Coronary artery (tissue), 2 donors: ENCODE measurements around the gene SMARCA4.
"Not testable (repeated sequence)": the region's sequence is repeated elsewhere in the genome, so short reads cannot be mapped to it uniquely, and the experiment has no call there.

Experiments
- DNase-seq: peaks from one replicate; pipeline ENCODE4 v3.0.0-alpha.2; 2017; ENCODE audit warnings: low spot score
- H3K27ac ChIP-seq, 2 donors: fragments of 200-600 bp; sonication (generic); one replicate each; pipeline ENCODE4 v1.5.1; 2016 to 2019
- H3K4me3 ChIP-seq: fragments of 200-600 bp; sonication (generic); 2 replicates; pipeline ENCODE4 v1.5.1; 2016; ENCODE audit warnings: mild to moderate bottlenecking, moderate library complexity
- TF ChIP-seq, protein P1 (sequence below): fragments of 200-600 bp; sonication (generic); IDR thresholded peaks from one replicate; pipeline ENCODE4 v1.5.1; 2019; ENCODE audit warnings: antibody characterized with exemption

The SMARCA4 gene

GRCh38 chr19:11098861-11099260 lies 138.0 kb downstream of the SMARCA4 start:
- H3K27ac ChIP-seq = no peak overlapping the region
- no peak for DNase-seq
- TF ChIP-seq, protein P1, sequence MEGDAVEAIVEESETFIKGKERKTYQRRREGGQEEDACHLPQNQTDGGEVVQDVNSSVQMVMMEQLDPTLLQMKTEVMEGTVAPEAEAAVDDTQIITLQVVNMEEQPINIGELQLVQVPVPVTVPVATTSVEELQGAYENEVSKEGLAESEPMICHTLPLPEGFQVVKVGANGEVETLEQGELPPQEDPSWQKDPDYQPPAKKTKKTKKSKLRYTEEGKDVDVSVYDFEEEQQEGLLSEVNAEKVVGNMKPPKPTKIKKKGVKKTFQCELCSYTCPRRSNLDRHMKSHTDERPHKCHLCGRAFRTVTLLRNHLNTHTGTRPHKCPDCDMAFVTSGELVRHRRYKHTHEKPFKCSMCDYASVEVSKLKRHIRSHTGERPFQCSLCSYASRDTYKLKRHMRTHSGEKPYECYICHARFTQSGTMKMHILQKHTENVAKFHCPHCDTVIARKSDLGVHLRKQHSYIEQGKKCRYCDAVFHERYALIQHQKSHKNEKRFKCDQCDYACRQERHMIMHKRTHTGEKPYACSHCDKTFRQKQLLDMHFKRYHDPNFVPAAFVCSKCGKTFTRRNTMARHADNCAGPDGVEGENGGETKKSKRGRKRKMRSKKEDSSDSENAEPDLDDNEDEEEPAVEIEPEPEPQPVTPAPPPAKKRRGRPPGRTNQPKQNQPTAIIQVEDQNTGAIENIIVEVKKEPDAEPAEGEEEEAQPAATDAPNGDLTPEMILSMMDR = no peak
- H3K4me3 ChIP-seq = no peak overlapping the region

DNA sequence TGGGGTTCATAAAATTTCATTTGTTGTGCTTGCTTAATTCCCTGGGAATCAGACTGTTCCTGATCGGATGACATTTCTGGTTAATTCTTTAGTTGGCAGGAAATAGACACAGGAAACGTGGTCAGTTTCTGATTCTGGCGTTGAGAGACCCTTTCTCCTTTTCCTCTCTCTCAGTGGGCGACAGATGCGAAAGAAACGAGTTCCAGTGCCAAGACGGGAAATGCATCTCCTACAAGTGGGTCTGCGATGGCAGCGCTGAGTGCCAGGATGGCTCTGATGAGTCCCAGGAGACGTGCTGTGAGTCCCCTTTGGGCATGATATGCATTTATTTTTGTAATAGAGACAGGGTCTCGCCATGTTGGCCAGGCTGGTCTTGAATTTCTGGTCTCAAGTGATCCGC lies 139.2 kb downstream of the SMARCA4 start:
- TF ChIP-seq, protein P1 = no peak
- no peak for DNase-seq
- no peak overlapping the region for H3K27ac ChIP-seq
- no peak overlapping the region for H3K4me3 ChIP-seq

DNA sequence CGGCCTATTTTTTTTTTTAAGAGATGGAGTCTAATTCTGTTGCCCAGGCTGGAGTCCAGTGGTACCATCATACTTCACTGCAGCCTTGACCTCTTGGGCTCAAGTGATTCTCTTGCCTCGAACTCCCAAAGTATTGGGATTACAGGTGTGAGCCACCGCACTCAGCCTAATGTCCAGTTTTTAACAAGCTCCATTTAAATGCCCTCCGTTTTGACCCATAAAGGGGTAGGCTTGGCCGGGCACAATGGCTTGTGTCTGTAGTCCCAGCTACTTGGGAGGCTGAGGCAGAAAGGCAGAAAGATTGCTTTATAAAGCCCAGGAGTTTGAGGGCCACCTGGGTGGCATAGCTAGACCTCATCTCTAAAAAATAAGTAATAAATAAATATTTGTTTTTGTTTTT lies 140.2 kb downstream of the SMARCA4 start:
- TF ChIP-seq, protein P1 = no peak
- Histone ChIP-seq H3K4me3 (no peak overlapping the region), H3K27ac (no peak overlapping the region)
- no peak for DNase-seq

GRCh38 chr19:11102944-11103343 lies 142.1 kb downstream of the SMARCA4 start:
- Histone ChIP-seq H3K27ac (no peak overlapping the region), H3K4me3 (no peak overlapping the region)
- no peak for DNase-seq
- TF ChIP-seq, protein P1 = no peak

GRCh38 chr19:11103667-11104066 lies 142.8 kb downstream of the SMARCA4 start:
- H3K4me3 ChIP-seq, H3K27ac ChIP-seq: not testable (repeated sequence)

GRCh38 chr19:11105014-11105636 lies 144.3 kb downstream of the SMARCA4 start:
- no peak for DNase-seq

More at GRCh38 chr19:11103667-11104066, 142.8 kb downstream of the SMARCA4 start:
- DNase-seq = not testable (repeated sequence)

GRCh38 chr19:11106477-11106876 lies 145.6 kb downstream of the SMARCA4 start:
- DNase-seq = no peak
- H3K27ac ChIP-seq = no peak overlapping the region
- TF ChIP-seq, protein P1 = no peak
- no peak overlapping the region for H3K4me3 ChIP-seq

More at GRCh38 chr19:11105014-11105636, 144.3 kb downstream of the SMARCA4 start:
- Histone ChIP-seq H3K27ac (no peak overlapping the region), H3K4me3 (no peak overlapping the region)
- TF ChIP-seq, protein P1 = no peak
